ENCODE measurements around the gene MCTP1. TPM values are rescaled to one million over a fixed set of nuclear protein-coding genes. Genes with fewer than 3 reads are reported as not detected.

MCTP1 gene
- total and polyA plus RNA-seq, 2 of the 8 experiments (the other 6 are each of a cell fraction or from before 2014, with no cell fraction given) = 0.56 to 3.4 TPM

DNA sequence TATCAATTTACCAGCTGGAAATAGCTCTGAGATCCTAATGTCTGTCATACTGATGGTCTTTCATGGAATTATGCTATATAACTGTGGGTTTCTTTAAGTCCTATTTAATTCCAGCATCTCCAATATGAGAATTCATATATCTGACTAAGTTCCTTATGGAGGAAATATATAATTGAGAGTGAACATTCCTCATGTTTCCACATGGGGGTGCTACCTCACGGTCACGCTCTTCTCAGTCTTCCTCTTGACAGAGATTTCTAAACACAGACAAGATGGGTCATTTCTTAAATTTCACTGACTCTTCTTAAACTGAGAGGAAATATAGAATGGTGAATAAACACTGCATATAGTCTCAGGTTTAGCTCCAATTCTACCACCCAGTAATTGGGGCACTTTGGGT lies 454.4 kb downstream of the MCTP1 start:
- DNase-seq (ENCODE audit: low read depth in 1 of 2, low spot score in 2 of 2) (no peak), FAIRE-seq (no peak)
- Histone ChIP-seq H2BK120ac (replicated peaks; ENCODE audit: low read depth, low read length) (no peak overlapping the region), H4K91ac (replicated peaks; ENCODE audit: insufficient read length, low read length) (no peak overlapping the region), H3K27ac (ENCODE audit: low read depth, low read length) (no peak overlapping the region), H4K5ac (ENCODE audit: insufficient read length, low read depth, low read length) (no peak overlapping the region), H3K36me3 (ENCODE audit: control insufficient read depth in 2 of 4, insufficient read depth in 4 of 4, low read length in 3 of 4) (no peaks in the 10 kb centered on the region), H2BK20ac (ENCODE audit: low read length) (no peak overlapping the region), H2BK15ac (ENCODE audit: low read length) (no peak overlapping the region), H3K9me3 (ENCODE audit: insufficient read depth in 2 of 2, low read depth in 1 of 2, low read length in 1 of 2) (no peaks in the 10 kb centered on the region), H4K8ac (ENCODE audit: extremely low read depth, insufficient read depth, low read length) (no peak overlapping the region), H3K4me3 (ENCODE audit: extremely low read depth in 1 of 4, insufficient read depth in 2 of 4, low read depth in 3 of 4, low read length in 4 of 4) (no peak overlapping the region), H3K79me2 (ENCODE audit: control insufficient read depth in 1 of 2, insufficient read depth in 2 of 2, low read length in 2 of 2) (no peaks in the 10 kb centered on the region), H3K9ac (replicated peaks in 1 of 4; ENCODE audit: extremely low read depth in 1 of 4, low read depth in 3 of 4, low read length in 3 of 4) (no peak overlapping the region), H3K23ac (ENCODE audit: insufficient read length) (no peak overlapping the region), H4K20me1 (replicated peaks in 1 of 2; ENCODE audit: control insufficient read depth in 1 of 2, insufficient read depth in 2 of 2, low read length in 2 of 2) (no peaks in the 10 kb centered on the region), H3K14ac (ENCODE audit: insufficient read length) (no peak overlapping the region), H3K27me3 (replicated peaks in 1 of 4; ENCODE audit: control insufficient read depth in 3 of 4, extremely low read depth in 1 of 4, insufficient read depth in 3 of 4, low read length in 3 of 4) (no peaks in the 10 kb centered on the region), H3K23me2 (ENCODE audit: low read depth, low read length) (no peaks in the 10 kb centered on the region), H2AK5ac (ENCODE audit: low read depth, low read length) (no peak overlapping the region), H3K18ac (ENCODE audit: extremely low read depth, low read length) (no peak overlapping the region), H3K56ac (replicated peaks; ENCODE audit: insufficient read length, low read depth, low read length) (no peak overlapping the region), H3K4me1 (replicated peaks in 1 of 4; ENCODE audit: control insufficient read depth in 3 of 4, insufficient read depth in 4 of 4, low read length in 3 of 4) (no peaks in the 10 kb centered on the region), H3K4ac (replicated peaks; ENCODE audit: insufficient read length, low read depth, low read length) (no peak overlapping the region), H3K79me1 (ENCODE audit: low read depth, low read length) (no peaks in the 10 kb centered on the region), H2BK5ac (ENCODE audit: low read depth, low read length) (no peak overlapping the region), H2BK12ac (ENCODE audit: low read depth, low read length) (no peak overlapping the region), H3K4me2 (ENCODE audit: insufficient read depth in 1 of 2, low read depth in 2 of 2, low read length in 2 of 2) (no peak overlapping the region), H2AFZ (ENCODE audit: low read length) (no peak overlapping the region; the same call in 1 of the 2 replicates)
- CTCF ChIA-PET (ENCODE audit: partially characterized antibody) = interaction anchor here (0.6 to 7.7 kb wide), 19 partner anchors 10 to 1236 kb away, joined by 3 to 47 read pairs (median 5); no protein-coding TSS in a partner anchor
- POLR2A ChIA-PET (ENCODE audit: partially characterized antibody) = no interaction called here
- WGBS, 2 experiments (ENCODE audit: extremely low coverage in 1 of 2, insufficient coverage in 1 of 2, insufficient read length in 1 of 2, insufficient replicate concordance in 2 of 2, low coverage in 1 of 2, low lambda C conversion rate in 2 of 2, missing lambda C conversion rate in 1 of 2) = 31% methylated on average over 2 of the region's 2 CpGs; no CpG with 5 or more reads in 1 of the 2 experiments

All from H1 (cell line).